Measurements from ENCODE around the gene OR1K1. TPM values are rescaled to one million over a fixed set of nuclear protein-coding genes. Genes with fewer than 3 reads are reported as not detected.
A peak's percentile ranks its signal among the peaks of the same experiment; 100 is the strongest.
"Not testable (repeated sequence)": the region's sequence is repeated elsewhere in the genome, so short reads cannot be mapped to it uniquely, and the experiment has no call there.

Gene OR1K1
- total RNA-seq, 3 donors from 2014 or later = not detected

DNA sequence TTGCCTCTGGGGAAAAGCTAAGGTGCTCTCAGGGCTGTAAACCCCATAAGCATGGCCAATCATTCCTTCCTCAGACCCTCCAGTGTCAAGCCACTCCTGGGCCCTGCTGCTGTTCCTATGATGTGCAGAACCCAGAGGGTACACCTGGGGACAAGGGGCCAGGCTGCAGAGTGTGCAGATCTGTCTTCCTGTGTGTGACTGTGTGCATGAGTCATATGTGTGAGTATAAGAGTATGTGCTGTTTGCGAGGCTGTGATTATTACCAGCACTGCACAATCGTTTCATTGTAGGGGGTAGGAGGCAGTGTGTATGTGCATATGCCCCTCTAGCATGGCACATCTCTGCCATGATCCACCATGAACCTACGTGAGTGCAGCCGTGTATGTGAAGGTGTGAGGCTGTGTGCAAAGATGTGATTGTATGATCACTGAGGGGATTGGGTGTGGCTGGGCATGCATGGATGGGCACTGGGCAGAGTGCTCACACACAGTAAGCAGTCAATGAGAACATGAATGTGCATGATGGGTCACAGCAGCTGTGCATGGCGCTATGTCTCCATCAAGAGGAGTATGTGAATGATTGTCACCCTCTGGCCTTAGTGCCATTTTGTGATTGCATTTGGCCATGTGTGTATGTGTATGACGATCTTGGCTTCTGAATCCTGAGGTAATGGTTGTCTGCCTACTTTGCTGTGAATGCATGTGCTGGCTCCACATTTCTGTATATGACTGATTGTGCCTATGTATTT is 2.4 kb upstream of the OR1K1 start:
- Histone ChIP-seq H3K9me3 (no peaks in the 10 kb centered on the region), H3K27ac (no peak overlapping the region), H3K4me3 (no peak overlapping the region), H3K27me3 (no peaks in the 10 kb centered on the region), H3K36me3 (no peaks in the 10 kb centered on the region), H3K4me1 (no peaks in the 10 kb centered on the region)
- intact Hi-C loops (cut with DNase I; ENCODE audit: low total_unique reads) = no loop called here
- no peak for DNase-seq (ENCODE audit: low spot score in 2 of 2)
- TF ChIP-seq POLR2AphosphoS5 (IDR thresholded peaks at IDR 0.05) (no peak), POLR2A (IDR thresholded peaks at IDR 0.05) (no peak)
- TF ChIP-seq, protein P1, sequence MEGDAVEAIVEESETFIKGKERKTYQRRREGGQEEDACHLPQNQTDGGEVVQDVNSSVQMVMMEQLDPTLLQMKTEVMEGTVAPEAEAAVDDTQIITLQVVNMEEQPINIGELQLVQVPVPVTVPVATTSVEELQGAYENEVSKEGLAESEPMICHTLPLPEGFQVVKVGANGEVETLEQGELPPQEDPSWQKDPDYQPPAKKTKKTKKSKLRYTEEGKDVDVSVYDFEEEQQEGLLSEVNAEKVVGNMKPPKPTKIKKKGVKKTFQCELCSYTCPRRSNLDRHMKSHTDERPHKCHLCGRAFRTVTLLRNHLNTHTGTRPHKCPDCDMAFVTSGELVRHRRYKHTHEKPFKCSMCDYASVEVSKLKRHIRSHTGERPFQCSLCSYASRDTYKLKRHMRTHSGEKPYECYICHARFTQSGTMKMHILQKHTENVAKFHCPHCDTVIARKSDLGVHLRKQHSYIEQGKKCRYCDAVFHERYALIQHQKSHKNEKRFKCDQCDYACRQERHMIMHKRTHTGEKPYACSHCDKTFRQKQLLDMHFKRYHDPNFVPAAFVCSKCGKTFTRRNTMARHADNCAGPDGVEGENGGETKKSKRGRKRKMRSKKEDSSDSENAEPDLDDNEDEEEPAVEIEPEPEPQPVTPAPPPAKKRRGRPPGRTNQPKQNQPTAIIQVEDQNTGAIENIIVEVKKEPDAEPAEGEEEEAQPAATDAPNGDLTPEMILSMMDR (IDR thresholded peaks at IDR 0.05) = no peak

DNA sequence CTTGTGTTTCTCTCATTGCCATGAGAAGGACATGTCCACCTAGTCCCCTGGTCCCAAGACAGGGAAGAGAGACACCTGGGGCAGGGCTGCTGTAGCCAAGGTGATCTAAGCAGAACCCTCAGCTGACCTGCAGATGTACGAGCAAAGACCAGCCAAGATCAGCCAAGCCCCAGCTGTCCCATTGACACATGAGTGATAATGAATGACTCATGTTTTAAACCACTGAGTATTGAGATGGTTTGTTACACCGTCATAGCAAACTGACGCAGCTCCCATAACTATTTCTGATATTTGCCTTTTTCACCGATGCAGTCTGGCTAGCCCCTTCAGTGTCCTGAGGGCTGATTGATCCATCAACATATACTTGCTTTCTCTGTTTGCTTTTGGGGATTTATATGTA is 6.7 kb downstream of the OR1K1 start:
- H3K36me3 ChIP-seq = no peaks in the 10 kb centered on the region
- no peaks in the 10 kb centered on the region for H3K9me3 ChIP-seq
- no peak overlapping the region for H3K4me3 ChIP-seq
- no peak for DNase-seq (ENCODE audit: low spot score in 2 of 2)
- no peaks in the 10 kb centered on the region for H3K4me1 ChIP-seq
- H3K27me3 ChIP-seq = no peaks in the 10 kb centered on the region
- TF ChIP-seq, protein P1 (IDR thresholded peaks at IDR 0.05) = no peak
- TF ChIP-seq POLR2A (IDR thresholded peaks at IDR 0.05) = no peak
- intact Hi-C loops (cut with DNase I; ENCODE audit: low total_unique reads) = no loop called here
- no peak overlapping the region for H3K27ac ChIP-seq

DNA sequence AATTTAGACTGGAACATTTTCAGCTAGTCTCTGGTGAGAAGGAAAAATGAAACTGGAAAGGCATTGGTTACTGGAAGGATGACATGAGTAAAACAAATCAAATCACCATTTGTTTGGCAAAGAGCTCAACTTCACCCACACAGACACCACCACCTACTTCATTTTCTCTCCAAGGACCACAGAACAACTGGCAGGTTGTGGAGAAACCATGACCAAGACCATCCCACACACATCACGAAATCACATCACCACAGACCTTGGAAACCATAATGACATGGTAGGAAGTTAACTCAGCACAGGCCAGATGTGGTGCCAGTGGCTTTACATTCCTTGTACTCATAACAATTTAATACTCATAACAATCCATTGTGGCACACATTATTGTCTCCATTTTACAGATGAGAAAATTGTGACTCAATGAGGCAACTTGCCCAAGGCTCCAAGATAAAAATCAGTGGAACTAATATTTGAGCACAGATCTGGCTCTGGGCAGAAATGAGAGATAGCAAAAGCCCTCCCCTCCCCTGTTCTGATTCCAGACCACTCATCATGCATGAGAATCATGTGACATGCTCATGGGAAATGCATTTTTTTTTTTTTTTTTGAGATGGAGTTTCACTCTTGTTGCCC is 7.5 kb downstream of the OR1K1 start:
- no peaks in the 10 kb centered on the region for H3K36me3 ChIP-seq
- no peaks in the 10 kb centered on the region for H3K4me1 ChIP-seq
- no peak overlapping the region for H3K27ac ChIP-seq
- no peaks in the 10 kb centered on the region for H3K9me3 ChIP-seq
- DNase-seq (ENCODE audit: low spot score in 2 of 2) = no peak
- H3K4me3 ChIP-seq = no peak overlapping the region
- intact Hi-C loops (cut with DNase I; ENCODE audit: low total_unique reads) = no loop called here
- no peaks in the 10 kb centered on the region for H3K27me3 ChIP-seq
- TF ChIP-seq POLR2A (IDR thresholded peaks at IDR 0.05) (no peak), POLR2AphosphoS5 (IDR thresholded peaks at IDR 0.05) (no peak)
- TF ChIP-seq, protein P1 (IDR thresholded peaks at IDR 0.05) = no peak

DNA sequence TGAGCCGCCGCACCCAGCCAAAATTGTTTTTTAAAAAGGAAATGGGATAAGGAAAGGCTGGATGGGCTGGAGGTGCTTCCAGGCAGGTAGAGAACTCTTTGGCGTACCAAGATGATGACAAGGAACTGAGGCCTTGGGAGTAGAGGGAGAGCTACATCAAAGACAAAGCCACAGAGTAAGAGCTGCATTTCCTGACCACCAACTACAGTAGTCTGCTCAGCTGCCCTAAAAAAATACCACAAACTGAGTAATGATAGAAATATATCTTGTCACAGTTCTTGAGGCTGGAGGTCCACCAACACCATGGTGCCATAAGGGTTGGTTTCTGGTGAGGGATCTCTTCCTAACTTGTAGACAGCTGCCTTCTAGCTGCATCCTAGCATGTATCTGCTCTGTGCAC is 8.2 kb downstream of the OR1K1 start:
- Histone ChIP-seq H3K4me3 (no peak overlapping the region), H3K9me3 (no peaks in the 10 kb centered on the region), H3K36me3 (no peaks in the 10 kb centered on the region), H3K4me1 (no peaks in the 10 kb centered on the region), H3K27me3 (no peaks in the 10 kb centered on the region), H3K27ac (no peak overlapping the region)
- intact Hi-C loops (cut with DNase I; ENCODE audit: low total_unique reads) = no loop called here
- DNase-seq (ENCODE audit: low spot score in 2 of 2) = no peak
- no peak for TF ChIP-seq POLR2A (IDR thresholded peaks at IDR 0.05)
- TF ChIP-seq, protein P1 (IDR thresholded peaks at IDR 0.05) = no peak
- TF ChIP-seq POLR2AphosphoS5 (IDR thresholded peaks at IDR 0.05) = no peak

DNA sequence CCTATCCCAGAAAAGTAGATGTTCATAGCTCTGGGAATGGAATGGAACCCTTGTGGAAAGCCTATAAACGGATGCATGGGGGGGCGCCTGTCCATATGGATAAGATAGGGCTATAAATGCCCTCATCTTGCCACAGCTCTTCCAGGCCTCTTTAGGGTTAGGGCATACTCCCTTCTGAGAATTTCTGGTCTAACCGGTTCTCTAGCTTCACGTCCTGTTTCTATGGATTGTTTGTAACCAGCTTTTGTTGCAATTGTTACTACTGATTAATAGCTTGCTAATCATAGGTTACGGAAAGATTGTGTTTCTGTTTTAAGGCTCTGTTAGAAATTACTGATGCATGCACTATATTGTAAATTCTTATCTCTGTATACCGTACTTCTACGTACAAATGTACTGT is 9.3 kb downstream of the OR1K1 start:
- Histone ChIP-seq H3K27ac (peak overlapping the region in 1 of 2 donors; percentile 56), H3K4me3 (peak overlapping the region in 2 of 3 donors; percentile 2 to 4)
- intact Hi-C loops (cut with DNase I; ENCODE audit: low total_unique reads); H3K27me3 ChIP-seq; H3K9me3 ChIP-seq; H3K4me1 ChIP-seq; DNase-seq (ENCODE audit: low spot score in 2 of 2); H3K36me3 ChIP-seq: not testable (repeated sequence)

Measured in breast epithelium (tissue), 4 donors.